Mesothelial cell of epicardium (in vitro differentiated cells): ENCODE measurements around the gene CNTFR. TPM values are rescaled to one million over a fixed set of nuclear protein-coding genes. Genes with fewer than 3 reads are reported as not detected.

ENCODE experiments used
- DNase-seq, 2 experiments: peaks; one replicate each; pipeline ENCODE4 v3.0.0; 2021; ENCODE audit warnings: low spot score in 2 of 2; ENCODE audit not compliant: unreplicated experiment in 2 of 2
- H3K27ac Mint-ChIP-seq: 2 replicates; pipeline ENCODE4 v1.8.0; 2021; ENCODE audit warnings: mixed read lengths
- H3K27me3 Mint-ChIP-seq: 2 replicates; pipeline ENCODE4 v1.8.0; 2021; ENCODE audit warnings: low read depth, mixed read lengths
- H3K36me3 Mint-ChIP-seq: 2 replicates; pipeline ENCODE4 v1.8.0; 2021; ENCODE audit warnings: mixed read lengths
- H3K4me1 Mint-ChIP-seq: 2 replicates; pipeline ENCODE4 v1.8.0; 2021; ENCODE audit warnings: mixed read lengths
- H3K4me3 Mint-ChIP-seq: 2 replicates; pipeline ENCODE4 v1.8.0; 2021; ENCODE audit warnings: mild to moderate bottlenecking, moderate library complexity, mixed read lengths
- H3K9me3 Mint-ChIP-seq: 2 replicates; pipeline ENCODE4 v1.8.0; 2021; ENCODE audit warnings: mixed read lengths
- CTCF ChIP-seq: fragments of 200-600 bp; sonication (generic); IDR thresholded peaks from one replicate; pipeline ENCODE4 v1.5.0; 2021; ENCODE audit warnings: antibody characterized with exemption; ENCODE audit not compliant: unreplicated experiment
- total RNA-seq: library from RNA; stranded (reverse); gene quantifications from 3 replicates; pipeline ENCODE4 v1.2.1, GENCODE V29; 2021

CNTFR gene
- total RNA-seq, 1 donor from 2014 or later = 28.9 TPM

GRCh38 chr9:34555500-34555899, 34.0 kb downstream of the CNTFR start:
- no peaks in the 10 kb centered on the region for H3K36me3 Mint-ChIP-seq
- H3K27me3 Mint-ChIP-seq = peaks cover 8% of the 10 kb centered on the region
- no peak for DNase-seq
- no peak overlapping the region for H3K27ac Mint-ChIP-seq
- no peaks in the 10 kb centered on the region for H3K9me3 Mint-ChIP-seq
- no peak overlapping the region for H3K4me3 Mint-ChIP-seq
- no peak for TF ChIP-seq CTCF
- H3K4me1 Mint-ChIP-seq = peaks cover 49% of the 10 kb centered on the region

- Mint-ChIP-seq H3K4me3 (no peak overlapping the region), H3K27me3 (peaks cover 5% of the 10 kb centered on the region), H3K36me3 (no peaks in the 10 kb centered on the region), H3K27ac (peak overlapping the region; percentile 33), H3K4me1 (peaks cover 44% of the 10 kb centered on the region), H3K9me3 (no peaks in the 10 kb centered on the region)
- TF ChIP-seq CTCF = no peak
- DNase-seq = no peak
These were observed 34.5 kb downstream of the CNTFR start for GRCh38 chr9:34555002-34555348.

- H3K4me1 Mint-ChIP-seq = peaks cover 42% of the 10 kb centered on the region
These were observed 35.1 kb downstream of the CNTFR start for GRCh38 chr9:34554211-34555001.

GRCh38 chr9:34553511-34554021, 36.0 kb downstream of the CNTFR start:
- no peak for TF ChIP-seq CTCF
- peaks cover 37% of the 10 kb centered on the region for H3K4me1 Mint-ChIP-seq
- no peak overlapping the region for H3K27ac Mint-ChIP-seq
- no peaks in the 10 kb centered on the region for H3K9me3 Mint-ChIP-seq
- peaks cover 5% of the 10 kb centered on the region for H3K27me3 Mint-ChIP-seq
- no peak overlapping the region for H3K4me3 Mint-ChIP-seq
- DNase-seq = no peak
- H3K36me3 Mint-ChIP-seq = no peaks in the 10 kb centered on the region

More at GRCh38 chr9:34554211-34555001, 35.1 kb downstream of the CNTFR start:
- H3K27ac Mint-ChIP-seq = no peak overlapping the region
- peaks cover 6% of the 10 kb centered on the region for H3K27me3 Mint-ChIP-seq
- no peak overlapping the region for H3K4me3 Mint-ChIP-seq
- no peaks in the 10 kb centered on the region for H3K36me3 Mint-ChIP-seq
- no peak for DNase-seq
- H3K9me3 Mint-ChIP-seq = no peaks in the 10 kb centered on the region
- no peak for TF ChIP-seq CTCF

GRCh38 chr9:34552986-34553385, 36.5 kb downstream of the CNTFR start:
- Mint-ChIP-seq H3K27ac (no peak overlapping the region), H3K4me1 (peaks cover 31% of the 10 kb centered on the region), H3K36me3 (no peaks in the 10 kb centered on the region), H3K9me3 (no peaks in the 10 kb centered on the region), H3K4me3 (no peak overlapping the region), H3K27me3 (peaks cover 10% of the 10 kb centered on the region)
- no peak for TF ChIP-seq CTCF
- no peak for DNase-seq
